ENCODE data around the gene IL32. TPM values are rescaled to one million over a fixed set of nuclear protein-coding genes. Genes with fewer than 3 reads are reported as not detected.
"Not testable (repeated sequence)": the region's sequence is repeated elsewhere in the genome, so short reads cannot be mapped to it uniquely, and the experiment has no call there.

IL32 gene
- total RNA-seq, 2 donors from 2014 or later = 51.7 to 64.0 TPM

DNA sequence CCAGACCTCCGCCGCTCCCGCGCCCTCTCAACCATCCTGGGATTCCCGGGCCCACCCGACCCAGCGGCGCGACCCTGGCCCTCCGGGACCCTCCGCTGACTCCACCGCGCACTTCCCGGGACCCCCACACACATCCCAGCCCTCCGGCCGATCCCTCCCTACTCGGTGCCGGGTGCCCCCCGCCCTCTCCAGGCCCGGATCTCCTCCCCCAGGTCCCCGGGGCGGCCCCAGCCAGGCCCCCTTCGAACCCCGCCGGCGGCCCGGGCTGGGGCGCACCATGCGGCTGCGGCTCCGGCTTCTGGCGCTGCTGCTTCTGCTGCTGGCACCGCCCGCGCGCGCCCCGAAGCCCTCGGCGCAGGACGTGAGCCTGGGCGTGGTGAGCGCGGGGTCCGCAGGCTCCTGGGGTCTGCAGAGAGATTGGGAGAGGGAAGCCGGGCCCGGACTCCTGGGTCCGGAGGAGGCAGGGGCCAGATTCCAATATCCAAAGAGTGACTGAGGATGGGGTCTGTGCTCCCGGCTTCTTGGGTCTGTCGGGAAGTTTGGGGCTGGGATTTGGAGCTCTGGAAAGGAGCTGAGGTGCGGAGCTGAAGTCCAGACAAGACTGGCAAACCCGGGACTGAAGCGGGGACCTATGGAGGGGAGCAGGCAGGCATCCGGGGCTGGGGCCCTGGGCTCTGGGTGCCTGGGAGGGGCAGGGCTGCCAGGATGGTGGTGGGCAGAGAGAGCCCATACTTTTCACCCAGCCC, 18.6 kb upstream of the IL32 start:
- intact Hi-C loops (cut with DNase I) = no loop called here

GRCh38 chr16:3047387-3047720, 18.1 kb upstream of the IL32 start:
- ATAC-seq (no peak), DNase-seq (no peak)
- intact Hi-C loops (cut with DNase I) = no loop called here

More for the DNA sequence above, 18.6 kb upstream of the IL32 start:
- ATAC-seq (peak in 1 of 2 donors; percentile 14), DNase-seq (no peak)

DNA sequence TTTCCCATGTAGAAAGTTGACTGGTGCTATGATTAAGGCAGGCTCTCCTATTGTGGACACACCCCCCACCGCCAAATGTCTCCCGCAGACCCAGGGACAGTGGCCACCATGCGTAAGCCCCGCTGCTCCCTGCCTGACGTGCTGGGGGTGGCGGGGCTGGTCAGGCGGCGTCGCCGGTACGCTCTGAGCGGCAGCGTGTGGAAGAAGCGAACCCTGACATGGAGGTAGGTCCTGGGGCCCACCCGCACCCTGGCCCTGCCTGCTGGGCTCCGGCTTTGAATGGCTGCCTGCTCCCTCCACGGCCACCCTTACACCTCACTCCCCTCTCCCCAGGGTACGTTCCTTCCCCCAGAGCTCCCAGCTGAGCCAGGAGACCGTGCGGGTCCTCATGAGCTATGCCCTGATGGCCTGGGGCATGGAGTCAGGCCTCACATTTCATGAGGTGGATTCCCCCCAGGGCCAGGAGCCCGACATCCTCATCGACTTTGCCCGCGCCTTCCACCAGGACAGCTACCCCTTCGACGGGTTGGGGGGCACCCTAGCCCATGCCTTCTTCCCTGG, 15.4 kb upstream of the IL32 start:
- intact Hi-C loops (cut with DNase I) = loop anchor here in 1 of 2 donors (10.0 kb wide), 1 partner anchor 55 kb away; no protein-coding TSS in a partner anchor
- DNase-seq (no peak), ATAC-seq (no peak)

DNA sequence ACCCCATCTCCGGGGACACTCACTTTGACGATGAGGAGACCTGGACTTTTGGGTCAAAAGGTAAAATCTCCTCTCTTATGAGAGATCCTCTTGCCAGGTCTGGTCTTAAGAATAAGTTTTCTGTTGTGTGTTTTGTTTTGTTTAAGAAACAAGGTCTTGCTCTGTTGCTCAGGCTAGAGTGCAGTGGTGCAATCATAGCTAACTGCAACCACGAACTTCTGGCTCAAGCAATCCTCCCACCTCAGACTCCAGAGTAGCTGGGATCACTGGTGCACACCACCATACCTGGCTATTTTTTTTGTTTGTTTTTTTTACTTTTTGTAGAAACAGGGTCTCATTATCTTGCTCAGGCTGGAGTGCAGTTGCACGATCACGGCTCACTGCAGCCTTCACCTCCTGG, 15.0 kb upstream of the IL32 start:
- ATAC-seq = no peak
- intact Hi-C loops (cut with DNase I) = loop anchor here in 1 of 2 donors (10.0 kb wide), 1 partner anchor 54 kb away; no protein-coding TSS in a partner anchor
- no peak for DNase-seq

GRCh38 chr16:3051009-3051408, 14.4 kb upstream of the IL32 start:
- no peak for DNase-seq
- intact Hi-C loops (cut with DNase I) = loop anchor here in 1 of 2 donors (10.0 kb wide), 1 partner anchor 54 kb away; no protein-coding TSS in a partner anchor
- no peak for ATAC-seq

- ATAC-seq (no peak), DNase-seq (no peak)
- intact Hi-C loops (cut with DNase I) = loop anchor here in 1 of 2 donors (10.0 kb wide), 1 partner anchor 53 kb away; no protein-coding TSS in a partner anchor
These were observed 13.9 kb upstream of the IL32 start for GRCh38 chr16:3051494-3051893.

DNA sequence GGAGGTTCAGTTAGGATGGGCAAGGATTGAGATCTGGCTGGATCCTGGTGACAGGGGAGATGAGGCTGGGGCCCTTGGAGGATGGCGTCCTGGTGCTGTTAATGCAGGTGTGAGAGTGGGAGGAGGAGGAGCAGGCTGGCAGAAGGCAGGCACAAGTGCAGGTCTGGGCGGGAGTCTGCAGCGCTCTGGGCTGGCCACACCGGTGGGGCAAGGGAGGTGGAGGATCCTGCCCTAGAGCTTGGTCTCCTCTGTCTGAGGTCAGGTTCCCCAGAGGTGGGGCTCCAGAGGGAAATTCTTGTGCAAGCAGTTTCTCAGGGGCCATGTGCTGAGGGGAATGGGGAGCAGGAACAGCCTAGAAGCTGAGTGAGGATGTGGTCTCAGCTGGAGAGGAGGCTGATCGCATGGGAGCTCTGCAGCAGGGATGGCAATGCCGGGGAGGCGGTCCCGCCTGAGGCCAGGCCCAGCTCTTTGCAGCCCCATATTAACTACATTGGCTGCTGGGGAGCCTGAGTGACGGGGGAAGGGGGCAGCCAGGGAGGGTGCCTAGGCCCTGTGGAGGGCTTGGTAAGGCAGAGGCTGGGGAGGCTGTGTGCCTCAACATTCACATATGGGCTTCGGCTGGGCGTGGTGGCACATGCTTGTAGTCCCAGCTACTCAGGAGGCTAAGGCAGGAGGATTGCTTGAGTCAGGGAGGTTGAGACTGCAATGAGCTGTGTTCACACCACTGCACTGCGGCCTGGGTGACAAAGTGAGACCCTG, 12.7 kb upstream of the IL32 start:
- not testable (repeated sequence) for DNase-seq
- intact Hi-C loops (cut with DNase I) = loop anchor here in 1 of 2 donors (10.0 kb wide), 1 partner anchor 52 kb away; no protein-coding TSS in a partner anchor
- peak in 1 of 2 donors; percentile 4 for ATAC-seq

DNA sequence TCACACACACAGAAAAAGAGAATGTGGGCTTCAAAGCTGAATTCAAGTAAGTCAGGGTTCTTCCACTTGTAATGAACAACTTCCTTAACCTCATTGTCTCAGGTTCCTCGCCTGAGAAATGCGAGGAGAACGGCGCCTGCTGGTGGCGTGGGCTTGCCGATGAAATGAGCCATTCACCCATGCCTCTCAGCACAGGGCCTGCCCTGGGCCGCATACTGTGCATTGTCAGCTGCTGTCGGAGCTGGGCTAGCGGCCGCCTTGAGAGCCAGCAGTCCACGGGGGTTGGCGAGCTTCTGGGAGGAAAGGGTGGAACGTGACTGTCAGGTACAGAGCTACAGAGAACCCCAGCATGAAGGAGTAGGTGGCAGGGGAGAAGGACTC, 12.1 kb upstream of the IL32 start:
- not testable (repeated sequence) for DNase-seq, ATAC-seq
- intact Hi-C loops (cut with DNase I) = loop anchor here in 1 of 2 donors (10.0 kb wide), 1 partner anchor 51 kb away; no protein-coding TSS in a partner anchor

- no peak for DNase-seq
- no peak for ATAC-seq
- intact Hi-C loops (cut with DNase I) = loop anchor here (5.0 to 10.0 kb wide), 2 partner anchors 50 to 112 kb away; no protein-coding TSS in a partner anchor
These were observed 10.3 kb upstream of the IL32 start for GRCh38 chr16:3054965-3055733.

GRCh38 chr16:3055734-3056115, 9.7 kb upstream of the IL32 start:
- DNase-seq = not testable (repeated sequence)

DNA sequence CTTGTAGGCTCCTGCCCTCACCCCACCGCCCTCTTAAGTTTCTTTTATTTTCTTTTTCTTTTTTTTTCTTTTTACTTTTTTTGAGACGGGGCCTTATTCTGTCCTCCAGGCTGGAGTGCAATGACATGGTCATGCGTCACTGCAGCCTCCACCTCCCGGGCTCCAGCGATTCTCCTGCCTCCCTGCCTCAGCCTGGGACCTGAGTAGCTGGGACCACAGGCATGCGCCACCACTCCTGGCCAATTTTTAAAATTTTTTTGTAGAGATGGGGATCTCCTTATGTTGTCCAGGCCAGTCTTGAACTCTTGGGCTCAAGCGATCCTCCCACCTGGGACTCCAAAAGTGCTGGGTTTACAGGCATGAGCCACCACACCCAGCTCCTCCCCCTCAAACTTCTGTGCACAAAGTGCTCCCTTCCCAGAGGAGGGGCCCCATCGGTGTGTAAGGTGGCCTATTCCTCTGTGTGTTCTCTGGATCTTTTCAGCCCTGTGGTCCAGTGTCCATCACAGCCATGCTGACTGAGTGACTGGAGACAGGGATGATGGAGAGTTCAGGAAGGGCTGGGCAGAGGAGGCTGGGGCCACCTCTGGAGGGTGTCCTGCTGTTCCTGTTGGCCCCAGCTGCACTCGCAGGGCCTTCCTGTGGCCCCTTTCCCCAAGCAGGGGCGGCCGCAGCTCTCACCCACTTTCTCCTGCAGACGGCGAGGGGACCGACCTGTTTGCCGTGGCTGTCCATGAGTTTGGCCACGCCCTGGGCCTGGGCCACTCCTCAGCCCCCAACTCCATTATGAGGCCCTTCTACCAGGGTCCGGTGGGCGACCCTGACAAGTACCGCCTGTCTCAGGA, 8.9 kb upstream of the IL32 start:
- ATAC-seq (no peak), DNase-seq (no peak)
- intact Hi-C loops (cut with DNase I) = loop anchor here (5.0 to 10.0 kb wide), 2 partner anchors 48 to 111 kb away; no protein-coding TSS in a partner anchor

More at GRCh38 chr16:3055734-3056115, 9.7 kb upstream of the IL32 start:
- not testable (repeated sequence) for ATAC-seq
- intact Hi-C loops (cut with DNase I) = loop anchor here (5.0 to 10.0 kb wide), 2 partner anchors 49 to 112 kb away; no protein-coding TSS in a partner anchor

DNA sequence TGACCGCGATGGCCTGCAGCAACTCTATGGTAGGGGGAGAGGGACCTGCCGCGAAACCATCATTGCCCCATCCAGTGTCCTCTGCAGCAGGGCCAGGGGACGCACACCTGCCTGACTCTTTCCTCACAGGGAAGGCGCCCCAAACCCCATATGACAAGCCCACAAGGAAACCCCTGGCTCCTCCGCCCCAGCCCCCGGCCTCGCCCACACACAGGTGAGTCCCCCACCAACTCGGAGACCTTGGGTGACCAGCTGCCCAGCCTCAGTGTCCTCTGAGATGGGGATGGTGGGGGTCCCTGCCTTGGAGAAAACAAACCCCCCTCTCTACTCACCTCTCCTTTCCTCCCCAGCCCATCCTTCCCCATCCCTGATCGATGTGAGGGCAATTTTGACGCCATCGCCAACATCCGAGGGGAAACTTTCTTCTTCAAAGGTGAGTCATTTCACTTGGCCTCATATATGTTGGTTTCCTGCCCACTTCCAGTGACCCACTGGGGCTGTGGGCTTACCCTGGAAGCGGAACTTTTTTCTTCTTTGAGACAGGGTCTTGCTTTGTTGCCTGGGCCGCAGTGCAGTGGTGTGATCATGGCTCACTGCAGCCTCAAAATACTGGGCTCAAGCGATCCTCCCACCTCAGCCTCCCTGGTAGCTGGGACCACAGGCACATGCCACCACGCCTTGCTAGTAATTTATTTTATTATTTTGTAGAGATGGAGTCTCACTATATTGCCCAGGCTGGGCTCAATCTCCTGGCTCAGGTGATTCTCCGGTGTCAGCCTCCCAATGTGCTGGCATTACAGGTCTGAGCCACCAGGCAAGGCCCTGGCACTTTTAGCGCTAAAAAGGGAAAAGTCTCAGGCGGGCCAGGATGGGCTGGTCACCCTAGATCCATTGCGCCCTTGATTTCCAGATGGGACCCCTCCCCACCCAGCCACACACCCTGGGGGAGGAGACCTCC, 8.0 kb upstream of the IL32 start:
- DNase-seq = no peak
- no peak for ATAC-seq
- intact Hi-C loops (cut with DNase I) = loop anchor here (2.0 to 10.0 kb wide), 3 partner anchors 47 to 110 kb away; no protein-coding TSS in a partner anchor

DNA sequence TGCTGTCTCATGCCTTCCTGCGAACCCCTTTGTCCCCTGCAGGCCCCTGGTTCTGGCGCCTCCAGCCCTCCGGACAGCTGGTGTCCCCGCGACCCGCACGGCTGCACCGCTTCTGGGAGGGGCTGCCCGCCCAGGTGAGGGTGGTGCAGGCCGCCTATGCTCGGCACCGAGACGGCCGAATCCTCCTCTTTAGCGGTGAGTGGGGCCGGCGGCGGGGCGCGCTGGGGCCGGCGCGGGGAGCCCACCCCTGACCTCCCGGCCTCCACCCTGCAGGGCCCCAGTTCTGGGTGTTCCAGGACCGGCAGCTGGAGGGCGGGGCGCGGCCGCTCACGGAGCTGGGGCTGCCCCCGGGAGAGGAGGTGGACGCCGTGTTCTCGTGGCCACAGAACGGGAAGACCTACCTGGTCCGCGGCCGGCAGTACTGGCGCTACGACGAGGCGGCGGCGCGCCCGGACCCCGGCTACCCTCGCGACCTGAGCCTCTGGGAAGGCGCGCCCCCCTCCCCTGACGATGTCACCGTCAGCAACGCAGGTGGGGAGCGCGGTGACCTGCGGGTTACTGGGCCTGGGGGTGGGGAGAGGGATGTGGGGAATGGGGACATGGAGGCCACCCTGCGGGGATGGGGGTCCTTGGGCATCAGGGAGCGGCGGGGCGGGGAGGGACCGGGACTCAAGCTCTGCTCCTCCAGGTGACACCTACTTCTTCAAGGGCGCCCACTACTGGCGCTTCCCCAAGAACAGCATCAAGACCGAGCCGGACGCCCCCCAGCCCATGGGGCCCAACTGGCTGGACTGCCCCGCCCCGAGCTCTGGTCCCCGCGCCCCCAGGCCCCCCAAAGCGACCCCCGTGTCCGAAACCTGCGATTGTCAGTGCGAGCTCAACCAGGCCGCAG, 7.1 kb upstream of the IL32 start:
- DNase-seq = peak; percentile 52
- intact Hi-C loops (cut with DNase I) = loop anchor here (2.0 to 10.0 kb wide), 3 partner anchors 46 to 109 kb away; no protein-coding TSS in a partner anchor
- peak; percentile 18 to 36 for ATAC-seq

DNA sequence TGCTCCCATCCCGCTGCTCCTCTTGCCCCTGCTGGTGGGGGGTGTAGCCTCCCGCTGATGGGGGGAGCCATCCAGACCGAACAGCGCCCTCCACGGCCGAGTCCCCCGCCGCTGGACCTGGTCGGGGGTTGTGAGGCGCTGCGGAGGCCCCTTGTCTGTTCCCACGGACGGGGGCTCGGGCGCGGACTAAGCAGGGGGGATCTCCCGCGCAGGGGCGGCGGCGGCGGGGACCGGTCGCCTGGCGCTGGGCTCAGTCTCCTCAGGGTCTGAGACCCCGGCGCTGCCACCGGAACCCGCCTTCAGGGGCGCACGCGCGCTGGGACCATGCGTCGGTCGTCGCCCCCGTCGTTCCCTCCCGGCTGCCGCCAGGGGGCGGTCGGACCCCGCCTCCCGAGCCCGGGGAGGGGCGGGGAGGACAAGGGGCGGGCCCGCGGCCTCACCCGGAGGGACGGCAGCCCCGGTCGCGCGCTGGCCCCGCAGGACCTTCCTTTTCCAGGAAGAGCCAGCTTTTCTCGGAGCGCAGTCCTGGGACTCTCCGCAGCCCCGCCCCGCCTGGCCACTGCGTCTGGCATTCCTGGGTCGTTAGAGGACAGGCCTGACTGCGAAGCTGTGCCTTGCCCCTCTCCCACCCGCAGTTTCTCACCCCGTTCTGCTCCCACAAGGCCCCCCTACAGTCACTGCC, 6.3 kb upstream of the IL32 start:
- intact Hi-C loops (cut with DNase I) = loop anchor here (2.0 to 10.0 kb wide), 3 partner anchors 46 to 108 kb away; no protein-coding TSS in a partner anchor
- peak; percentile 95 for ATAC-seq
- DNase-seq = peak; percentile 92

- no peak for DNase-seq
- no peak for ATAC-seq
- intact Hi-C loops (cut with DNase I) = loop anchor here (2.0 to 10.0 kb wide), 3 partner anchors 45 to 108 kb away; no protein-coding TSS in a partner anchor
These were observed 5.7 kb upstream of the IL32 start for GRCh38 chr16:3059723-3060242.
